Tibial artery (tissue), 4 donors: Measurements from ENCODE around the gene DYNLT1.

Experiments used
- DNase-seq, 2 donors: peaks; one replicate each; pipeline ENCODE4 v3.0.0-alpha.2; 2019
- H3K27ac ChIP-seq, 2 donors: fragments of 200-600 bp; sonication (generic) in 1 of 2; 1 replicate in 1 of 2; 2 replicates in 1 of 2; pipeline ENCODE4 v1.5.1; 2018 to 2019; ENCODE audit warnings: mild to moderate bottlenecking in 1 of 2
- H3K27me3 ChIP-seq, 2 donors: fragments of 200-600 bp; sonication (generic) in 1 of 2; one replicate each; pipeline versions ENCODE4 v1.5.1 to v1.6.0; 2016 to 2019
- H3K36me3 ChIP-seq, 3 donors: fragments of 200-600 bp; sonication (generic) in 2 of 3; one replicate each; pipeline ENCODE4 v1.5.1; 2016 to 2019; ENCODE audit warnings: mild to moderate bottlenecking in 2 of 3
- H3K4me1 ChIP-seq, 4 donors: fragments of 200-600 bp; sonication (generic) in 2 of 4; 1 replicate in 3 of 4; 2 replicates in 1 of 4; pipeline ENCODE4 v1.5.1; 2016 to 2019
- H3K4me3 ChIP-seq, 2 donors: fragments of 200-600 bp; sonication (generic) in 1 of 2; 1 replicate in 1 of 2; 2 replicates in 1 of 2; pipeline ENCODE4 v1.5.1; 2018 to 2019; ENCODE audit warnings: mild to moderate bottlenecking in 2 of 2
- H3K9me3 ChIP-seq, 3 donors: fragments of 200-600 bp; sonication (generic) in 1 of 3; one replicate each; pipeline ENCODE4 v1.5.1; 2016 to 2019
- CTCF ChIP-seq, 2 experiments: fragments of 200-600 bp in 1 of 2; fragments of 450-650 bp in 1 of 2; IDR thresholded peaks; one replicate each; pipeline ENCODE4 v1.5.1; 2017 to 2019; ENCODE audit warnings: antibody characterized with exemption in 2 of 2, mild to moderate bottlenecking in 1 of 2, moderate library complexity in 1 of 2
- intact Hi-C: fragments of 100-400 bp; cut with DNase I; formaldehyde crosslinking; loops from one replicate; pipeline ENCODE4 v1.15.0; 2023; ENCODE audit warnings: low total_unique reads

The DYNLT1 gene

DNA sequence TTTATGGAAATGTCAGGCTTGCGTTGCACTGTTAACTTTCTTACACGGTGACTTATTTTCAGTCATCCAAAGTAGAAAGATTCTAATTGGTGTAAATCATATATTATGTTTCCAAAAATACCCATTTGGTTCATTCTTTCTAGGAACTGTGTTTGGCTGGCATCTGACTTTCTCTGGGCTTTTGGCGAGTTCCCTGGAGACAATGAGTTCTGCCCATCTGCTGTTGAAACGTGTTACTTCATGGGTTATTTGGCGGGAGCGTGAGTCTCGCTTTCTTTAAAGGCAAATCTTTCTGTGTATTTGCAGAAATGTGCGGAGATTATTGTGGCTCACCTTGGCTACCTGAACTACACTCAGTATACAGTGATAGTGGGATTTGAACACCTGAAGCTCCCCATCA is 55.2 kb downstream of the DYNLT1 start:
- Histone ChIP-seq H3K4me3 (no peak overlapping the region), H3K27ac (no peak overlapping the region), H3K9me3 (no peaks in the 10 kb centered on the region), H3K36me3 (peaks cover 59 to 92% (median 81%) of the 10 kb centered on the region in 3 donors), H3K27me3 (no peaks in the 10 kb centered on the region), H3K4me1 (no peaks in the 10 kb centered on the region)
- TF ChIP-seq CTCF (IDR thresholded peaks at IDR 0.05): no peak
- intact Hi-C loops: no loop called here
- no peak for DNase-seq

DNA sequence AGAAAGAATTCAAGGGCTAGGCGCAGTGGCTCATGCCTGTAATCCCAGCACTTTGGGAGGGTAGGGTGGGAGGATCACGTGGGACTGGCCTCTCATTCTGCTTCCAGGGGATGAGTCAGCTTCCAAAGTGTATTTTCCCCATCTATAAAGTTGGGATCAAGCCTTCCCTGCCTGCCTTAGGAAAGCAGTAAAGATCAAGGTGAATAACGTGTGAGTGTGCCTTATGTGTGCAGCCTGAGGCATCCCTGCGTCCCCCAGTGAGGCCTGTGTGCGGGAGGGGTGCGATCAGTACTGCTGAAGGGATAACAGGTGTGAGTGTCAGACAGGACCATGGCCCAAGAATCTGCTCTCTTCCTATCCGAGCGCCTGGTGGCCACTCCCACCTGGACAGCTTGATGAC is 57.9 kb downstream of the DYNLT1 start:
- Histone ChIP-seq H3K36me3 (peaks cover 54 to 86% (median 75%) of the 10 kb centered on the region in 3 donors), H3K4me3 (no peak overlapping the region), H3K9me3 (no peaks in the 10 kb centered on the region), H3K4me1 (no peaks in the 10 kb centered on the region), H3K27ac (no peak overlapping the region), H3K27me3 (no peaks in the 10 kb centered on the region)
- no peak for DNase-seq
- no peak for TF ChIP-seq CTCF (IDR thresholded peaks at IDR 0.05)
- intact Hi-C loops: no loop called here
